SKM-1 (cell line): ENCODE measurements around the gene NPHP4.

ENCODE experiments used
- DNase-seq: peaks from one replicate; lab custom pipeline; 2025; ENCODE audit not compliant: unreplicated experiment; lab: John Stamatoyannopoulos, UW

The NPHP4 gene

GRCh38 chr1:5815716-5816115 lies 176.5 kb downstream of the NPHP4 start:
- no peak for DNase-seq

GRCh38 chr1:5815211-5815610 lies 177.0 kb downstream of the NPHP4 start:
- no peak for DNase-seq

GRCh38 chr1:5814046-5814619 lies 178.1 kb downstream of the NPHP4 start:
- no peak for DNase-seq

GRCh38 chr1:5813480-5813879 lies 178.7 kb downstream of the NPHP4 start:
- no peak for DNase-seq
